Activated CD8-positive, alpha-beta memory T cell treated with anti-CD3 and anti-CD28 coated beads for 4 hours (primary cell): Measurements from ENCODE around the gene AKAP1.

Experiments used
- DNase-seq, 2 donors: peaks; one replicate each; pipeline ENCODE4 v3.0.0-alpha.2; 2020; ENCODE audit warnings: low read depth in 2 of 2

The AKAP1 gene

GRCh38 chr17:57084802-57085447 is at the start of gene AKAP1:
AKAP1 (plus strand) TSS chr17:57085246; CDS start chr17:57105465, 20,219 bp downstream.
- DNase-seq: peak; percentile 83 to 86

- no peak for DNase-seq
Observed at GRCh38 chr17:57035971-57036481, 49.0 kb upstream of the AKAP1 start.

- DNase-seq: no peak
Observed at GRCh38 chr17:57037411-57037810, 47.6 kb upstream of the AKAP1 start.

GRCh38 chr17:57038486-57038885 is 46.6 kb upstream of the AKAP1 start:
- no peak for DNase-seq

GRCh38 chr17:57040571-57040970 is 44.5 kb upstream of the AKAP1 start:
- no peak for DNase-seq

GRCh38 chr17:57043276-57043675 is 41.8 kb upstream of the AKAP1 start:
- no peak for DNase-seq

- DNase-seq: no peak
Observed at GRCh38 chr17:57044976-57045867, 39.8 kb upstream of the AKAP1 start.

GRCh38 chr17:57045868-57046704 is 39.0 kb upstream of the AKAP1 start:
- DNase-seq: peak in 1 of 2 donors; percentile 8

GRCh38 chr17:57046749-57047148 is 38.3 kb upstream of the AKAP1 start:
- no peak for DNase-seq

GRCh38 chr17:57048096-57048495 is 37.0 kb upstream of the AKAP1 start:
- no peak for DNase-seq

GRCh38 chr17:57050306-57050705 is 34.7 kb upstream of the AKAP1 start:
- no peak for DNase-seq

GRCh38 chr17:57051886-57052361 is 33.1 kb upstream of the AKAP1 start:
- no peak for DNase-seq

GRCh38 chr17:57062865-57063264 is 22.2 kb upstream of the AKAP1 start:
- no peak for DNase-seq

- no peak for DNase-seq
Observed at GRCh38 chr17:57067162-57067561, 17.9 kb upstream of the AKAP1 start.

GRCh38 chr17:57067781-57068180 is 17.3 kb upstream of the AKAP1 start:
- no peak for DNase-seq

GRCh38 chr17:57068222-57068658 is 16.8 kb upstream of the AKAP1 start:
- DNase-seq: no peak

- no peak for DNase-seq
Observed at GRCh38 chr17:57068707-57069106, 16.3 kb upstream of the AKAP1 start.

GRCh38 chr17:57071991-57072944 is 12.8 kb upstream of the AKAP1 start:
- no peak for DNase-seq

GRCh38 chr17:57073626-57074025 is 11.4 kb upstream of the AKAP1 start:
- DNase-seq: no peak

- DNase-seq: no peak
Observed at GRCh38 chr17:57075193-57075592, 9.9 kb upstream of the AKAP1 start.

- no peak for DNase-seq
Observed at GRCh38 chr17:57075785-57076184, 9.3 kb upstream of the AKAP1 start.
